GM10847 (cell line): ENCODE data around the gene WFDC6.

Source experiments
- POLR2A ChIP-seq: IDR thresholded peaks from 2 replicates; pipeline ENCODE4 v1.6.1; 2011; ENCODE audit not compliant: insufficient read length; ENCODE audit errors: extremely low read depth

WFDC6 gene

DNA sequence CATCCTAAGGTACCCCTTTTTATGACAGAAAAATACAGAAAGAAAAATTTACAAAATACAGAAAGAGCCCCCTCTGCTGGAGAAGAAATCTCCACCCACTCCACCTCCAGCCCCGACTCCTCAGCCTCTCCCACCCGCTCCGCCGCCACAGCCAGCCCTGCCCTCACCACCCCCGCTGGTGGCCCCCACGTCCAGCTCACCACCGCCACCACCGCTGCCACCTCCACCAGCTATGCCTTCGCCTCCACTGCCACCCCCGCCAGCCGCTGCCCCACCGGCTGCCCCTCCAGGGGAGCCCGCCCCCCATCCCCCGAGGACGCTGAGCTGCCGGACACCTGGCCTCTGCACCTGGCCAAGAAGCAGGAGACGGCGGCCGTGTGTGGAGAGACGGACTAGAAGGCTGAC lies 52.0 kb downstream of the WFDC6 start:
- no peak for TF ChIP-seq POLR2A

DNA sequence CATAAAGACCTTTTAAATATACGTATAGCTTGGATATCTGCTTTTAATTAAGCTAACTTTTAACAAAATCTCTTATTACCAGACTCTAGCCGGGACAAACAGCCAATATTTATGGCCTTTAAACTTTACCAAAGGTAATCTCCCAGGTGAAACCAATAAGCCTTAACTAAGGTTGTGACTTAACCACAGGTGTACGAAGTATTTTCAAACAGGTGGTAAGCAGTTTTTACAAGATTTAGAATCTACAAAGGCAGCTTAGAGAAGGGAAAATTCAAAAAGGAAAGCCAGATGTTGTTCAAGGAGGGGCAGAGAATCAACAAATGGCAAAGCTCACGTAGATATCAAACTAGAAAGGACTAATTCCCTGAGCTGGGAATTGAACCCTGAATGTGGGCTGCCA lies 53.9 kb downstream of the WFDC6 start:
- TF ChIP-seq POLR2A = no peak

DNA sequence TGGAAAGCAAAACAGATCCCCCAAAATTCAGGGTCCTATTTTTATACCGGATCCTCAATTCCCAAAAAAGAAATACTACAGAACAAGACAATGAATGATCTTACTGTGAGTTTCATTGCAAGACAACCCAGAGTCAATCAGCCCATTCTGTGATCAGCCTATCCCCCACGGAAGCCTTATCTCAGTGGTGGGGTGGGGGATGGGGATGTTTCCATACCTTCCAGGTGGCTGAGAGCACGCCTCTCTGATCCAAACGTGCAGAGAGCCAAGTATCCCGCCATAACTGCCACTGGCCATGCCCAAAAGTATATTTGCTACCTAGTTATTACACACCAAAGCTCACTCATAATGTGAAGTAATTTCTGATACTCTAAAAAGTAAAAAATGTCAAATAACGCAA lies 54.6 kb downstream of the WFDC6 start:
- no peak for TF ChIP-seq POLR2A
